Dendritic cell treated with granulocyte-macrophage colony-stimulating factor and Interleukin-4, amounts not matched to agents 40 ng/mL and 50 ng/mL, for 4 days (primary cell): ENCODE results near the gene RAB38.

Experiments used
- H3K27ac Mint-ChIP-seq: one replicate; pipeline ENCODE4 v1.8.0; 2022; ENCODE audit warnings: mild to moderate bottlenecking, mixed read lengths
- H3K27me3 Mint-ChIP-seq: one replicate; pipeline ENCODE4 v1.8.0; 2022; ENCODE audit warnings: mild to moderate bottlenecking, mixed read lengths
- H3K36me3 Mint-ChIP-seq: one replicate; pipeline ENCODE4 v1.8.0; 2022; ENCODE audit warnings: low read depth, mixed read lengths
- H3K4me1 Mint-ChIP-seq: one replicate; pipeline ENCODE4 v1.8.0; 2022; ENCODE audit warnings: low read depth, mixed read lengths
- H3K4me3 Mint-ChIP-seq: one replicate; pipeline ENCODE4 v1.8.0; 2022; ENCODE audit warnings: mild to moderate bottlenecking, moderate library complexity, mixed read lengths
- H3K9me3 Mint-ChIP-seq: one replicate; pipeline ENCODE4 v1.8.0; 2022; ENCODE audit warnings: mixed read lengths
- intact Hi-C: fragments of 100-400 bp; cut with micrococcal nuclease; formaldehyde crosslinking; loops from one replicate; pipeline ENCODE4 v1.15.0; 2022

Gene RAB38

GRCh38 chr11:88152381-88152780 lies 22.9 kb downstream of the RAB38 start:
- Mint-ChIP-seq H3K27ac (no peak overlapping the region), H3K9me3 (peaks cover 33% of the 10 kb centered on the region), H3K4me3 (no peak overlapping the region), H3K27me3 (no peaks in the 10 kb centered on the region), H3K4me1 (no peaks in the 10 kb centered on the region), H3K36me3 (no peaks in the 10 kb centered on the region)
- intact Hi-C loops: no loop called here

GRCh38 chr11:88151709-88152265 lies 23.5 kb downstream of the RAB38 start:
- no peaks in the 10 kb centered on the region for H3K27me3 Mint-ChIP-seq
- intact Hi-C loops: no loop called here
- peaks cover 27% of the 10 kb centered on the region for H3K9me3 Mint-ChIP-seq
- H3K4me3 Mint-ChIP-seq: no peak overlapping the region
- no peaks in the 10 kb centered on the region for H3K36me3 Mint-ChIP-seq
- H3K4me1 Mint-ChIP-seq: no peaks in the 10 kb centered on the region
- no peak overlapping the region for H3K27ac Mint-ChIP-seq

GRCh38 chr11:88146106-88146505 lies 29.1 kb downstream of the RAB38 start:
- Mint-ChIP-seq H3K36me3 (peaks cover 8% of the 10 kb centered on the region), H3K4me3 (no peak overlapping the region), H3K27ac (no peak overlapping the region), H3K9me3 (no peaks in the 10 kb centered on the region), H3K4me1 (no peaks in the 10 kb centered on the region), H3K27me3 (no peaks in the 10 kb centered on the region)
- intact Hi-C loops: no loop called here

GRCh38 chr11:88139865-88140264 lies 35.4 kb downstream of the RAB38 start:
- no peaks in the 10 kb centered on the region for H3K4me1 Mint-ChIP-seq
- H3K27me3 Mint-ChIP-seq: no peaks in the 10 kb centered on the region
- no peak overlapping the region for H3K4me3 Mint-ChIP-seq
- no peak overlapping the region for H3K27ac Mint-ChIP-seq
- intact Hi-C loops: no loop called here
- H3K36me3 Mint-ChIP-seq: peaks cover 2% of the 10 kb centered on the region
- no peaks in the 10 kb centered on the region for H3K9me3 Mint-ChIP-seq

- Mint-ChIP-seq H3K36me3 (no peaks in the 10 kb centered on the region), H3K27me3 (no peaks in the 10 kb centered on the region), H3K27ac (no peak overlapping the region), H3K9me3 (no peaks in the 10 kb centered on the region), H3K4me1 (no peaks in the 10 kb centered on the region), H3K4me3 (no peak overlapping the region)
- intact Hi-C loops: no loop called here
Observed at GRCh38 chr11:88131764-88132470, 43.3 kb downstream of the RAB38 start.

GRCh38 chr11:88122956-88123355 lies 52.3 kb downstream of the RAB38 start:
- H3K4me3 Mint-ChIP-seq: no peak overlapping the region
- no peak overlapping the region for H3K27ac Mint-ChIP-seq
- no peaks in the 10 kb centered on the region for H3K9me3 Mint-ChIP-seq
- H3K4me1 Mint-ChIP-seq: no peaks in the 10 kb centered on the region
- no peaks in the 10 kb centered on the region for H3K27me3 Mint-ChIP-seq
- intact Hi-C loops: no loop called here
- no peaks in the 10 kb centered on the region for H3K36me3 Mint-ChIP-seq

GRCh38 chr11:88119561-88119960 lies 55.7 kb downstream of the RAB38 start:
- Mint-ChIP-seq H3K36me3 (no peaks in the 10 kb centered on the region), H3K4me3 (no peak overlapping the region), H3K9me3 (no peaks in the 10 kb centered on the region), H3K4me1 (peaks cover 12% of the 10 kb centered on the region), H3K27me3 (no peaks in the 10 kb centered on the region), H3K27ac (no peak overlapping the region)
- intact Hi-C loops: no loop called here

- no peaks in the 10 kb centered on the region for H3K27me3 Mint-ChIP-seq
- H3K36me3 Mint-ChIP-seq: no peaks in the 10 kb centered on the region
- no peak overlapping the region for H3K4me3 Mint-ChIP-seq
- intact Hi-C loops: no loop called here
- peaks cover 16% of the 10 kb centered on the region for H3K4me1 Mint-ChIP-seq
- H3K27ac Mint-ChIP-seq: no peak overlapping the region
- H3K9me3 Mint-ChIP-seq: no peaks in the 10 kb centered on the region
Observed at GRCh38 chr11:88117281-88117858, 57.9 kb downstream of the RAB38 start.

GRCh38 chr11:88115828-88116755 lies 59.2 kb downstream of the RAB38 start:
- H3K27ac Mint-ChIP-seq: no peak overlapping the region
- peaks cover 16% of the 10 kb centered on the region for H3K4me1 Mint-ChIP-seq
- intact Hi-C loops: no loop called here
- H3K36me3 Mint-ChIP-seq: no peaks in the 10 kb centered on the region
- no peaks in the 10 kb centered on the region for H3K27me3 Mint-ChIP-seq
- H3K4me3 Mint-ChIP-seq: no peak overlapping the region
- no peaks in the 10 kb centered on the region for H3K9me3 Mint-ChIP-seq

- Mint-ChIP-seq H3K4me1 (peaks cover 16% of the 10 kb centered on the region), H3K36me3 (no peaks in the 10 kb centered on the region), H3K27me3 (no peaks in the 10 kb centered on the region), H3K4me3 (no peak overlapping the region), H3K27ac (no peak overlapping the region), H3K9me3 (peaks cover 4% of the 10 kb centered on the region)
- intact Hi-C loops: no loop called here
Observed at GRCh38 chr11:88114486-88115045, 60.7 kb downstream of the RAB38 start.

- peaks cover 15% of the 10 kb centered on the region for H3K9me3 Mint-ChIP-seq
- intact Hi-C loops: no loop called here
Observed at GRCh38 chr11:88106666-88107065, 68.6 kb downstream of the RAB38 start.

GRCh38 chr11:88105951-88106350 lies 69.3 kb downstream of the RAB38 start:
- intact Hi-C loops: no loop called here
- peaks cover 10% of the 10 kb centered on the region for H3K4me1 Mint-ChIP-seq
- peaks cover 5% of the 10 kb centered on the region for H3K36me3 Mint-ChIP-seq
- no peaks in the 10 kb centered on the region for H3K27me3 Mint-ChIP-seq
- H3K27ac Mint-ChIP-seq: no peak overlapping the region
- H3K9me3 Mint-ChIP-seq: peaks cover 15% of the 10 kb centered on the region
- H3K4me3 Mint-ChIP-seq: no peak overlapping the region

More at GRCh38 chr11:88106666-88107065, 68.6 kb downstream of the RAB38 start:
- Mint-ChIP-seq H3K27ac (no peak overlapping the region), H3K36me3 (peaks cover 5% of the 10 kb centered on the region), H3K4me1 (peaks cover 10% of the 10 kb centered on the region), H3K4me3 (no peak overlapping the region), H3K27me3 (no peaks in the 10 kb centered on the region)

- H3K27me3 Mint-ChIP-seq: no peaks in the 10 kb centered on the region
- no peak overlapping the region for H3K27ac Mint-ChIP-seq
- peaks cover 10% of the 10 kb centered on the region for H3K4me1 Mint-ChIP-seq
- H3K4me3 Mint-ChIP-seq: no peak overlapping the region
- intact Hi-C loops: no loop called here
- peaks cover 15% of the 10 kb centered on the region for H3K9me3 Mint-ChIP-seq
- H3K36me3 Mint-ChIP-seq: peaks cover 5% of the 10 kb centered on the region
Observed at GRCh38 chr11:88105526-88105925, 69.7 kb downstream of the RAB38 start.

GRCh38 chr11:88104408-88104807 lies 70.8 kb downstream of the RAB38 start:
- Mint-ChIP-seq H3K27me3 (no peaks in the 10 kb centered on the region), H3K4me3 (no peak overlapping the region), H3K27ac (no peak overlapping the region), H3K9me3 (peaks cover 10% of the 10 kb centered on the region), H3K4me1 (peaks cover 10% of the 10 kb centered on the region), H3K36me3 (peaks cover 5% of the 10 kb centered on the region)
- intact Hi-C loops: no loop called here
